A549 treated with RU486 at 1 μM for 4 hours (cell line): ENCODE measurements around the gene CD300A. TPM values are rescaled to one million over a fixed set of nuclear protein-coding genes. Genes with fewer than 3 reads are reported as not detected.

Experiments
- total RNA-seq: library from RNA; stranded (reverse); fragments of 200-300 nt; extraction: Qiagen RNA extraction; gene quantifications from 5 replicates; pipeline ENCODE4 v1.2.3, GENCODE V29; 2022; ENCODE audit warnings: low read depth

The CD300A gene
- 0.10 TPM in 1 of 5 replicates, not detected in the others for total RNA-seq

GRCh38 chr17:74466111-74466827 lies at the start of gene CD300A:
TSS of gene CD300A (plus strand) at chr17:74466634. CDS start at chr17:74466704, 70 bp downstream.

GRCh38 chr17:74431568-74432423 lies 34.6 kb upstream of the CD300A start, which contains the start of gene GPRC5C:
TSS of gene GPRC5C (plus strand) at chr17:74432088. CDS start at chr17:74439777, 7,689 bp downstream.

GRCh38 chr17:74531231-74531761 lies 64.9 kb downstream of the CD300A start, which contains the start of gene CD300LB:
TSS of gene CD300LB (minus strand) at chr17:74531475. CDS start at chr17:74531350, 125 bp downstream.

Other genes with a start within 250 kb of the CD300A start
- gene DNAI2, start 192.4 kb upstream of the CD300A start, total RNA-seq, result 0.09 TPM in 1 of 5 replicates, not detected in the others
- 0.03 TPM in 1 of 5 replicates, not detected in the others for gene KIF19, start 140.4 kb upstream of the CD300A start, total RNA-seq
- gene BTBD17, start 104.8 kb upstream of the CD300A start, total RNA-seq, result not detected in 5 replicates
- gene GPR142, start 99.1 kb upstream of the CD300A start, total RNA-seq, result 0.07 TPM in 1 of 5 replicates, not detected in the others
- gene GPRC5C, start 34.5 kb upstream of the CD300A start, total RNA-seq, result 55.3 to 80.4 TPM (median 72.7 TPM) in 5 replicates
- 0.05 to 0.13 TPM (median 0.07 TPM) in 3 of 5 replicates, not detected in the others for gene CD300LB, start 64.8 kb downstream of the CD300A start, total RNA-seq
- gene CD300C, start 79.5 kb downstream of the CD300A start, total RNA-seq, result 0.08 to 0.22 TPM (median 0.16 TPM) in 5 replicates
- gene CD300H, start 100.9 kb downstream of the CD300A start, total RNA-seq, result 0.27 to 1.00 TPM (median 0.43 TPM) in 3 of 5 replicates, not detected in the others
- gene CD300LD, start 125.6 kb downstream of the CD300A start, total RNA-seq, result not detected in 5 replicates
- not detected in 5 replicates for gene CD300E, start 157.1 kb downstream of the CD300A start, total RNA-seq
- not detected in 5 replicates for gene CD300LF, start 246.3 kb downstream of the CD300A start, total RNA-seq